Neuronal stem cell (in vitro differentiated cells): ENCODE data around the gene CDC34.

ENCODE experiments used
- DNase-seq: peaks from one replicate; pipeline ENCODE4 v3.0.0-alpha.2; 2013; ENCODE audit warnings: low spot score
- H2AFZ ChIP-seq: one replicate; pipeline ENCODE4 v1.6.1; 2013; ENCODE audit warnings: mild to moderate bottlenecking, low read length, inconsistent platforms
- H2AK5ac ChIP-seq: 2 replicates; pipeline ENCODE4 v1.6.1; 2013; ENCODE audit warnings: low read depth, mild to moderate bottlenecking, inconsistent platforms, low read length, moderate library complexity, mixed read lengths
- H2BK120ac ChIP-seq: 2 replicates; pipeline ENCODE4 v1.6.1; 2013; ENCODE audit warnings: low read depth, mild to moderate bottlenecking, inconsistent platforms, low read length, moderate library complexity, mixed read lengths
- H2BK12ac ChIP-seq: one replicate; pipeline ENCODE4 v1.6.1; 2013; ENCODE audit warnings: low read length, inconsistent platforms
- H2BK15ac ChIP-seq: 2 replicates; pipeline ENCODE4 v1.6.1; 2013; ENCODE audit warnings: mild to moderate bottlenecking, low read length, inconsistent platforms, mixed read lengths
- H2BK5ac ChIP-seq: one replicate; pipeline ENCODE4 v1.6.1; 2013; ENCODE audit warnings: inconsistent platforms, mild to moderate bottlenecking, low read length, moderate library complexity
- H3K14ac ChIP-seq: one replicate; pipeline ENCODE4 v1.6.1; 2013; ENCODE audit warnings: low read length, inconsistent platforms
- H3K18ac ChIP-seq: 2 replicates; pipeline ENCODE4 v1.6.1; 2013; ENCODE audit warnings: low read length, inconsistent platforms
- H3K23ac ChIP-seq: 2 replicates; pipeline ENCODE4 v1.6.1; 2013; ENCODE audit warnings: low read depth, mild to moderate bottlenecking, mixed read lengths, low read length, inconsistent platforms; ENCODE audit not compliant: poor library complexity
- H3K27ac ChIP-seq: replicated peaks from 3 replicates; pipeline ENCODE4 v1.5.1; 2013; ENCODE audit warnings: low read length, inconsistent platforms
- H3K27me3 ChIP-seq, 3 experiments: 2 replicates each; pipeline ENCODE4 v1.6.1; 2013; ENCODE audit warnings: low read length in 3 of 3, mild to moderate bottlenecking in 2 of 3, inconsistent platforms in 1 of 3, low read depth in 1 of 3, mixed read lengths in 1 of 3, moderate library complexity in 1 of 3; ENCODE audit not compliant: control insufficient read depth in 3 of 3, insufficient read depth in 3 of 3
- H3K36me3 ChIP-seq, 2 donors: replicated peaks in 1 of 2; 2 replicates each; pipeline ENCODE4 v1.6.1; 2013; ENCODE audit warnings: low read length in 2 of 2; ENCODE audit not compliant: control insufficient read depth in 2 of 2, insufficient read depth in 2 of 2
- H3K4ac ChIP-seq: 2 replicates; pipeline ENCODE4 v1.6.1; 2013; ENCODE audit warnings: inconsistent platforms, mild to moderate bottlenecking, low read length, moderate library complexity
- H3K4me1 ChIP-seq, 2 donors: 1 replicate in 1 of 2; 2 replicates in 1 of 2; pipeline ENCODE4 v1.6.1; 2013; ENCODE audit warnings: low read length in 2 of 2, low read depth in 1 of 2; ENCODE audit not compliant: control insufficient read depth in 2 of 2, insufficient read depth in 1 of 2
- H3K4me2 ChIP-seq: one replicate; pipeline ENCODE4 v1.6.1; 2013; ENCODE audit warnings: mild to moderate bottlenecking, low read length, inconsistent platforms; ENCODE audit not compliant: insufficient read depth, poor library complexity, severe bottlenecking
- H3K4me3 ChIP-seq, 2 donors: 2 replicates each; pipeline ENCODE4 v1.5.1; 2013; ENCODE audit warnings: low read length in 2 of 2, mild to moderate bottlenecking in 2 of 2, inconsistent platforms in 1 of 2, moderate library complexity in 1 of 2
- H3K79me1 ChIP-seq: one replicate; pipeline ENCODE4 v1.6.1; 2013; ENCODE audit warnings: low read depth, mild to moderate bottlenecking, inconsistent platforms, low read length, moderate library complexity
- H3K9ac ChIP-seq: one replicate; pipeline ENCODE4 v1.6.1; 2013; ENCODE audit warnings: mild to moderate bottlenecking, low read depth, low read length, inconsistent platforms; ENCODE audit not compliant: poor library complexity
- H3K9me3 ChIP-seq, 2 donors: replicated peaks in 1 of 2; 2 replicates each; pipeline versions ENCODE3 to v1.6.1; 2013; ENCODE audit warnings: low read length in 2 of 2, mild to moderate bottlenecking in 2 of 2, inconsistent platforms in 1 of 2, low read depth in 1 of 2, mixed read lengths in 1 of 2, moderate library complexity in 1 of 2; ENCODE audit not compliant: control insufficient read depth in 2 of 2, insufficient read depth in 1 of 2
- H4K8ac ChIP-seq: one replicate; pipeline ENCODE4 v1.6.1; 2013; ENCODE audit warnings: low read depth, mild to moderate bottlenecking, inconsistent platforms, low read length, moderate library complexity
- H4K91ac ChIP-seq: one replicate; pipeline ENCODE4 v1.6.1; 2013; ENCODE audit warnings: low read length, low read depth, mild to moderate bottlenecking, inconsistent platforms; ENCODE audit not compliant: poor library complexity
- WGBS, 2 donors: extraction: QIAGEN DNeasy Blood & Tissue Kit; methylation state at CpG; one replicate each; pipeline ENCODE4 v1.1.7; 2013; ENCODE audit warnings: missing lambda C conversion rate in 2 of 2, mixed read lengths in 1 of 2; ENCODE audit not compliant: insufficient read length in 2 of 2, insufficient replicate concordance in 1 of 2; ENCODE audit errors: extremely low coverage in 2 of 2; 5-methylcytosine and 5-hydroxymethylcytosine counted together

Gene CDC34

GRCh38 chr19:531009-531752 is 379 bp upstream of the CDC34 start:
- Histone ChIP-seq H3K14ac (peak overlapping the region; percentile 71), H2AK5ac (peak overlapping the region; percentile 95), H3K36me3 (peaks cover 12 to 26% of the 10 kb centered on the region in 2 donors), H2BK120ac (peak overlapping the region; percentile 91), H2BK12ac (peak overlapping the region; percentile 99), H3K23ac (peak overlapping the region; percentile 99), H4K8ac (no peak overlapping the region), H2AFZ (peak overlapping the region; percentile 97), H2BK5ac (peak overlapping the region; percentile 99), H3K9me3 (no peaks in the 10 kb centered on the region), H3K4me3 (peak overlapping the region; percentile 97), H3K18ac (peak overlapping the region; percentile 100), H3K9ac (peak overlapping the region; percentile 97), H2BK15ac (no peak overlapping the region), H3K79me1 (peaks cover 37% of the 10 kb centered on the region), H3K27me3 (no peaks in the 10 kb centered on the region), H3K4me2 (peak overlapping the region; percentile 86), H3K4me1 (peaks cover 11 to 12% of the 10 kb centered on the region in 2 donors), H4K91ac (peak overlapping the region; percentile 72), H3K27ac (peak overlapping the region; percentile 97), H3K4ac (no peak overlapping the region)
- DNase-seq: peak; percentile 89
- WGBS, 2 donors: no CpG with 5 or more reads among the region's 103 CpGs

- H3K14ac ChIP-seq: peak overlapping the region; percentile 63
- H3K27me3 ChIP-seq: no peaks in the 10 kb centered on the region
- H3K27ac ChIP-seq: peak overlapping the region; percentile 72
- H3K79me1 ChIP-seq: peaks cover 45% of the 10 kb centered on the region
- no CpG with 5 or more reads among the region's 47 CpGs for WGBS, 2 donors
- no peak overlapping the region for H4K91ac ChIP-seq
- no peak overlapping the region for H2BK12ac ChIP-seq
- H2AK5ac ChIP-seq: peak overlapping the region; percentile 99
- H2BK15ac ChIP-seq: peak overlapping the region; percentile 89
- no peak overlapping the region for H3K4ac ChIP-seq
- H3K4me1 ChIP-seq: peaks cover 11 to 12% of the 10 kb centered on the region in 2 donors
- peaks cover 22 to 39% of the 10 kb centered on the region in 2 donors for H3K36me3 ChIP-seq
- H3K4me3 ChIP-seq: peak overlapping the region; percentile 97
- H2AFZ ChIP-seq: peak overlapping the region; percentile 43
- DNase-seq: no peak
- H4K8ac ChIP-seq: peak overlapping the region; percentile 65
- H2BK5ac ChIP-seq: peak overlapping the region; percentile 96
- H3K9me3 ChIP-seq: no peaks in the 10 kb centered on the region
- peak overlapping the region; percentile 97 for H3K18ac ChIP-seq
- peak overlapping the region; percentile 99 for H3K23ac ChIP-seq
- H2BK120ac ChIP-seq: no peak overlapping the region
- peak overlapping the region; percentile 98 for H3K4me2 ChIP-seq
- H3K9ac ChIP-seq: peak overlapping the region; percentile 97
Observed at GRCh38 chr19:532561-533363, 1.2 kb downstream of the CDC34 start.

GRCh38 chr19:533364-534058 is 2.0 kb downstream of the CDC34 start:
- Histone ChIP-seq H3K36me3 (peaks cover 28 to 47% of the 10 kb centered on the region in 2 donors), H4K8ac (no peak overlapping the region), H3K27ac (peak overlapping the region; percentile 72), H3K9ac (peak overlapping the region; percentile 83), H3K27me3 (no peaks in the 10 kb centered on the region), H2BK12ac (no peak overlapping the region), H3K4me3 (peak overlapping the region; percentile 97), H3K23ac (peak overlapping the region; percentile 96), H2BK15ac (peak overlapping the region; percentile 89), H3K4me1 (peaks cover 11 to 12% of the 10 kb centered on the region in 2 donors), H2AK5ac (peak overlapping the region; percentile 97), H4K91ac (no peak overlapping the region), H3K4ac (peak overlapping the region; percentile 90), H3K79me1 (peaks cover 50% of the 10 kb centered on the region), H3K14ac (peak overlapping the region; percentile 63), H3K9me3 (no peaks in the 10 kb centered on the region), H3K18ac (peak overlapping the region; percentile 85), H2BK5ac (peak overlapping the region; percentile 96), H3K4me2 (peak overlapping the region; percentile 98), H2AFZ (no peak overlapping the region), H2BK120ac (no peak overlapping the region)
- no peak for DNase-seq
- WGBS, 2 donors: no CpG with 5 or more reads among the region's 25 CpGs
